Measurements from ENCODE around the gene HOXA4. TPM values are rescaled to one million over a fixed set of nuclear protein-coding genes. Genes with fewer than 3 reads are reported as not detected.

Gene HOXA4
- polyA plus RNA-seq, 3 donors = 0.48 TPM; not detected in 2

GRCh38 chr7:27097686-27098577 lies 32.6 kb downstream of the HOXA4 start:
- TF ChIP-seq CTCF (IDR thresholded peaks at IDR 0.05) = no peak
- intact Hi-C loops (cut with micrococcal nuclease) = loop anchor here (2.0 to 10.0 kb wide), 4 partner anchors 37 to 236 kb away; partner anchors contain the start of genes HOXA7 (in 1 of the 2) and SKAP2 (in 1 of the 2)
- peaks cover 51 to 57% of the 10 kb centered on the region in 2 donors for H3K4me1 ChIP-seq (ENCODE audit: control insufficient read depth in 1 of 2, insufficient read depth in 2 of 2, low read length in 2 of 2)
- Mint-ChIP-seq H3K4me3 (peak overlapping the region; percentile 89 to 95), H3K36me3 (peaks cover 52 to 64% of the 10 kb centered on the region in 2 donors), H3K27me3 (ENCODE audit: low read depth in 3 of 3) (peaks cover 73 to 88% (median 75%) of the 10 kb centered on the region in 3 donors), H3K9me3 (peaks cover 0 to 47% (median 20%) of the 10 kb centered on the region in 7 donors), H3K27ac (peak overlapping the region in 2 of 7 donors; percentile 82 to 92), H3K4me1 (peaks cover 62% of the 10 kb centered on the region)
- H3K4me3 ChIP-seq (replicated peaks in 1 of 3; ENCODE audit: low read depth in 2 of 3, low read length in 3 of 3) = peak overlapping the region in 2 of 3 experiments; percentile 88 to 90
- H2AFZ ChIP-seq (ENCODE audit: insufficient read depth, low read depth, low read length, poor library complexity, severe bottlenecking) = no peak overlapping the region
- 22% methylated on average over 15 of the region's 35 CpGs for WGBS (ENCODE audit: insufficient coverage)
- peaks cover 59% of the 10 kb centered on the region for H4K20me1 ChIP-seq (ENCODE audit: insufficient read depth, low read length)
- peaks cover 53 to 82% of the 10 kb centered on the region in 2 donors for H3K27me3 ChIP-seq (ENCODE audit: control insufficient read depth in 2 of 2, insufficient read depth in 2 of 2, low read length in 2 of 2)
- H3K9me3 ChIP-seq (replicated peaks in 1 of 2; ENCODE audit: control insufficient read depth in 1 of 2, insufficient read depth in 1 of 2, low read length in 2 of 2) = peaks cover 0 to 18% of the 10 kb centered on the region in 2 donors
- peaks cover 9 to 32% of the 10 kb centered on the region in 2 donors for H3K36me3 ChIP-seq (replicated peaks in 1 of 2; ENCODE audit: control insufficient read depth in 1 of 2, insufficient read depth in 2 of 2, low read length in 2 of 2)
- DNase-seq = peak in 1 of 3 donors; percentile 52
- peaks cover 31% of the 10 kb centered on the region for H3K79me2 ChIP-seq (ENCODE audit: insufficient read depth, low read length)
- H3K27ac ChIP-seq (ENCODE audit: low read depth in 1 of 2, low read length in 2 of 2) = no peak overlapping the region
- no peak overlapping the region for H3K9ac ChIP-seq (ENCODE audit: insufficient read depth, low read length, poor library complexity, severe bottlenecking)
- H3K4me2 ChIP-seq (replicated peaks; ENCODE audit: extremely low read depth, low read length, poor library complexity, severe bottlenecking) = peak overlapping the region; percentile 92

- intact Hi-C loops (cut with micrococcal nuclease) = loop anchor here (2.0 to 10.0 kb wide), 4 partner anchors 38 to 235 kb away; partner anchors contain the start of genes HOXA7 (in 1 of the 2) and SKAP2 (in 1 of the 2)
- TF ChIP-seq CTCF (IDR thresholded peaks at IDR 0.05) = no peak
- H3K27me3 Mint-ChIP-seq (ENCODE audit: low read depth in 3 of 3) = peaks cover 74 to 88% (median 76%) of the 10 kb centered on the region in 3 donors
- peak overlapping the region; percentile 82 to 95 (median 93) for H3K27ac Mint-ChIP-seq
- Histone ChIP-seq H3K4me2 (replicated peaks; ENCODE audit: extremely low read depth, low read length, poor library complexity, severe bottlenecking) (peak overlapping the region; percentile 92), H3K27ac (ENCODE audit: low read depth in 1 of 2, low read length in 2 of 2) (peak overlapping the region; percentile 82 to 92), H4K20me1 (ENCODE audit: insufficient read depth, low read length) (peaks cover 50% of the 10 kb centered on the region), H3K9me3 (replicated peaks in 1 of 2; ENCODE audit: control insufficient read depth in 1 of 2, insufficient read depth in 1 of 2, low read length in 2 of 2) (peaks cover 0 to 11% of the 10 kb centered on the region in 2 donors), H3K9ac (ENCODE audit: insufficient read depth, low read length, poor library complexity, severe bottlenecking) (peak overlapping the region; percentile 93), H3K4me3 (replicated peaks in 1 of 3; ENCODE audit: low read depth in 2 of 3, low read length in 3 of 3) (peak overlapping the region; percentile 79 to 90 (median 88)), H3K36me3 (replicated peaks in 1 of 2; ENCODE audit: control insufficient read depth in 1 of 2, insufficient read depth in 2 of 2, low read length in 2 of 2) (peaks cover 9 to 32% of the 10 kb centered on the region in 2 donors), H3K79me2 (ENCODE audit: insufficient read depth, low read length) (peaks cover 31% of the 10 kb centered on the region), H3K27me3 (ENCODE audit: control insufficient read depth in 2 of 2, insufficient read depth in 2 of 2, low read length in 2 of 2) (peaks cover 55 to 83% of the 10 kb centered on the region in 2 donors), H2AFZ (ENCODE audit: insufficient read depth, low read depth, low read length, poor library complexity, severe bottlenecking) (peak overlapping the region; percentile 92), H3K4me1 (ENCODE audit: control insufficient read depth in 1 of 2, insufficient read depth in 2 of 2, low read length in 2 of 2) (peaks cover 46 to 50% of the 10 kb centered on the region in 2 donors)
- H3K9me3 Mint-ChIP-seq = peaks cover 0 to 42% (median 15%) of the 10 kb centered on the region in 7 donors
- peak overlapping the region; percentile 89 to 95 for H3K4me3 Mint-ChIP-seq
- under 1% methylated on average over 16 of the region's 41 CpGs for WGBS (ENCODE audit: insufficient coverage)
- peaks cover 52 to 61% of the 10 kb centered on the region in 2 donors for H3K36me3 Mint-ChIP-seq
- DNase-seq = peak; percentile 68 to 78 (median 74)
- H3K4me1 Mint-ChIP-seq = peaks cover 58% of the 10 kb centered on the region
Measured at GRCh38 chr7:27096768-27097514, 33.6 kb downstream of the HOXA4 start.
